Tibial artery (tissue), 4 donors: ENCODE data around the gene GNG7.

Experiments used
- DNase-seq, 2 donors: peaks; one replicate each; pipeline ENCODE4 v3.0.0-alpha.2; 2019
- H3K27ac ChIP-seq, 2 donors: fragments of 200-600 bp; sonication (generic) in 1 of 2; 1 replicate in 1 of 2; 2 replicates in 1 of 2; pipeline ENCODE4 v1.5.1; 2018 to 2019; ENCODE audit warnings: mild to moderate bottlenecking in 1 of 2
- H3K27me3 ChIP-seq, 2 donors: fragments of 200-600 bp; sonication (generic) in 1 of 2; one replicate each; pipeline versions ENCODE4 v1.5.1 to v1.6.0; 2016 to 2019
- H3K36me3 ChIP-seq, 3 donors: fragments of 200-600 bp; sonication (generic) in 2 of 3; one replicate each; pipeline ENCODE4 v1.5.1; 2016 to 2019; ENCODE audit warnings: mild to moderate bottlenecking in 2 of 3
- H3K4me1 ChIP-seq, 4 donors: fragments of 200-600 bp; sonication (generic) in 2 of 4; 1 replicate in 3 of 4; 2 replicates in 1 of 4; pipeline ENCODE4 v1.5.1; 2016 to 2019
- H3K4me3 ChIP-seq, 2 donors: fragments of 200-600 bp; sonication (generic) in 1 of 2; 1 replicate in 1 of 2; 2 replicates in 1 of 2; pipeline ENCODE4 v1.5.1; 2018 to 2019; ENCODE audit warnings: mild to moderate bottlenecking in 2 of 2
- H3K9me3 ChIP-seq, 3 donors: fragments of 200-600 bp; sonication (generic) in 1 of 3; one replicate each; pipeline ENCODE4 v1.5.1; 2016 to 2019
- intact Hi-C: fragments of 100-400 bp; cut with DNase I; formaldehyde crosslinking; loops from one replicate; pipeline ENCODE4 v1.15.0; 2023; ENCODE audit warnings: low total_unique reads
- TF ChIP-seq, protein P1 (sequence below), 2 experiments: fragments of 200-600 bp in 1 of 2; fragments of 450-650 bp in 1 of 2; IDR thresholded peaks; one replicate each; pipeline ENCODE4 v1.5.1; 2017 to 2019; ENCODE audit warnings: antibody characterized with exemption in 2 of 2, mild to moderate bottlenecking in 1 of 2, moderate library complexity in 1 of 2

Gene GNG7

DNA sequence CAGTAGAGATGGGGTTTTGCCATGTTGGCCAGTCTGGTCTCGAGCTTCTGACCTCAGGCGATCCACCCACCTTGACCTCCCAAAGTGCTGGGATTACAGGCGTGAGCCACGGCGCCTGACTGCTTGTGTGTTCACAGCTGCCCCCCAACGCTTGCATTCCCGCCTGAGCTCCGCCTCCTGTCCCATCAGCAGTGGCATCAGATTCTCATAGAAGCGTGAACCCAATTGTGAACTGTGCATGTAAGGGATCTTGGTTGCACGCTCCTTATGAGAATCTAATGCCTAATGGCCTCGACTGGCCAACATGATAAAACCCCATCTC lies 150.7 kb downstream of the GNG7 start:
- Histone ChIP-seq H3K4me3 (no peak overlapping the region), H3K9me3 (no peaks in the 10 kb centered on the region), H3K4me1 (peaks cover 0 to 38% (median 17%) of the 10 kb centered on the region in 4 donors), H3K36me3 (no peaks in the 10 kb centered on the region), H3K27me3 (no peaks in the 10 kb centered on the region), H3K27ac (no peak overlapping the region)
- no peak for DNase-seq
- intact Hi-C loops = no loop called here
- TF ChIP-seq, protein P1, sequence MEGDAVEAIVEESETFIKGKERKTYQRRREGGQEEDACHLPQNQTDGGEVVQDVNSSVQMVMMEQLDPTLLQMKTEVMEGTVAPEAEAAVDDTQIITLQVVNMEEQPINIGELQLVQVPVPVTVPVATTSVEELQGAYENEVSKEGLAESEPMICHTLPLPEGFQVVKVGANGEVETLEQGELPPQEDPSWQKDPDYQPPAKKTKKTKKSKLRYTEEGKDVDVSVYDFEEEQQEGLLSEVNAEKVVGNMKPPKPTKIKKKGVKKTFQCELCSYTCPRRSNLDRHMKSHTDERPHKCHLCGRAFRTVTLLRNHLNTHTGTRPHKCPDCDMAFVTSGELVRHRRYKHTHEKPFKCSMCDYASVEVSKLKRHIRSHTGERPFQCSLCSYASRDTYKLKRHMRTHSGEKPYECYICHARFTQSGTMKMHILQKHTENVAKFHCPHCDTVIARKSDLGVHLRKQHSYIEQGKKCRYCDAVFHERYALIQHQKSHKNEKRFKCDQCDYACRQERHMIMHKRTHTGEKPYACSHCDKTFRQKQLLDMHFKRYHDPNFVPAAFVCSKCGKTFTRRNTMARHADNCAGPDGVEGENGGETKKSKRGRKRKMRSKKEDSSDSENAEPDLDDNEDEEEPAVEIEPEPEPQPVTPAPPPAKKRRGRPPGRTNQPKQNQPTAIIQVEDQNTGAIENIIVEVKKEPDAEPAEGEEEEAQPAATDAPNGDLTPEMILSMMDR (IDR thresholded peaks at IDR 0.05) = no peak

DNA sequence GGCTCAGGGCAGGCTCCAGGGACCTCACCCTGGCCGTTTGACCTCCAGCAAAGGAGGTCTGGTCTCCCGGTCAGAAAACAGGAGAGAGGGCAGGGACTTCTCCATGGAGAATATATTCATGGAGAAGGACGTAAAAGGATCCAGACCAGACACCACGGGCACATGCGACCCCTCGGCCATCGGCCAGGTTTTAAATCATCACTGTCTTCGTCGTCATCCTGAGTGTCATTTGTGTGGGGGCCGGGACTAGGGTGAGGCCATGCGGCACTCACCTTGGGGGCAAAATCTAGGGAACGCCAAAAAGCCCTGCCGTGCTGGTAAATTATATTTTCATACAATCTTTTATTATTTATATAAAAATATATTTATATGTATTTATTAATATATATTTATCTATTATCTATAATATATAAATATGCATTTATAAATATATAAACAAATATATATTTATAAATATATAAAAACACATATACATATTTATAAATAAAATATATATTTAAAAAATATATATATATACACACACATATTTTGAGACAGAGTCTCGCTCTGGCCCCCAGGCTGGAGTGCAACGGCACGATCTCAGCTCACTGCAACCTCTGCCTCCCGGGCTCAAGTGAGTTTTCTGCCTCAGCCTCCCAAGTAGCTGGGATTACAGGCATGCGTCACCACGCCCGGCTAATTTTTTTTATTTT lies 151.2 kb downstream of the GNG7 start:
- Histone ChIP-seq H3K4me3 (no peak overlapping the region), H3K27me3 (no peaks in the 10 kb centered on the region), H3K9me3 (no peaks in the 10 kb centered on the region), H3K4me1 (peaks cover 0 to 42% (median 18%) of the 10 kb centered on the region in 4 donors), H3K36me3 (no peaks in the 10 kb centered on the region), H3K27ac (peak overlapping the region in 1 of 2 donors; percentile 9)
- intact Hi-C loops = no loop called here
- peak in 1 of 2 donors; percentile 55 for DNase-seq
- TF ChIP-seq, protein P1 (IDR thresholded peaks at IDR 0.05) = no peak

DNA sequence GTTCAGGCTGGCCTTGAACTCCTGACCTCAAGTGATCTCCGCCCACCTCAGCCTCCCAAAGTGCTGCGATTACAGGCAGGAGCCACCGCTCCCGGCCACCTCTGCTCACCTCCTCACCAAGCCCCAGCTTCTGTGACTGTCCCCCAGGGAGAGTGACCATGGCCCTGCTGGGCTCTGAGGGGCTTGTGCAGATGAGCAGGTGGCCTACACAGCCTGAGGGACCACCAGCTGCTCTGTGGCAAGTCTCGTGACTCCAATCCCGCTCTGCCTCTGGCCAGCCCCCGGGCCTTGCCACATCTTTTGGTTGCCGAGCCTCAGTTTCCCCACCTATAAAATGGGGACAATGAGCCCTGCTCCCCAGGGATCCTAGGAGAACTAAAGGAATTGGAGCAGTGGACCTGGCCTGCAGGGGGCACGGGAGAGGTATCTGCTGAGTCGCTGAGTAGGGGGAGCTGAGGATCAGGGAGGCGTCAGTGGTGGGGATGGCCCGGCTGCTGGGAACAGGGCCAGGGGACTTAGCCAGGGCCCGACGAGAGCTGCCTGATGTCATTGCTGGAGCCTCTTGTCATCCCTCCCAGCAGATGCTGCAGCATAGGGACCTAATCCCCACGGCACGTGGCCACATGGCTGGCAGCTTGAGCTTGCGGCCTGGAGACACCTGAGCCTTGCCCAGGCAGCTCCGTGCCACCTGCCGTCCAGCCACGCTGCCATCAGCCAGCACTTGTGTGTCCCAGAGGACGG lies 151.9 kb downstream of the GNG7 start:
- Histone ChIP-seq H3K27me3 (no peaks in the 10 kb centered on the region), H3K27ac (peak overlapping the region; percentile 6 to 9), H3K4me3 (no peak overlapping the region), H3K36me3 (no peaks in the 10 kb centered on the region), H3K4me1 (peaks cover 6 to 45% (median 22%) of the 10 kb centered on the region in 4 donors), H3K9me3 (no peaks in the 10 kb centered on the region)
- intact Hi-C loops = no loop called here
- TF ChIP-seq, protein P1 (IDR thresholded peaks at IDR 0.05) = no peak
- DNase-seq = no peak

DNA sequence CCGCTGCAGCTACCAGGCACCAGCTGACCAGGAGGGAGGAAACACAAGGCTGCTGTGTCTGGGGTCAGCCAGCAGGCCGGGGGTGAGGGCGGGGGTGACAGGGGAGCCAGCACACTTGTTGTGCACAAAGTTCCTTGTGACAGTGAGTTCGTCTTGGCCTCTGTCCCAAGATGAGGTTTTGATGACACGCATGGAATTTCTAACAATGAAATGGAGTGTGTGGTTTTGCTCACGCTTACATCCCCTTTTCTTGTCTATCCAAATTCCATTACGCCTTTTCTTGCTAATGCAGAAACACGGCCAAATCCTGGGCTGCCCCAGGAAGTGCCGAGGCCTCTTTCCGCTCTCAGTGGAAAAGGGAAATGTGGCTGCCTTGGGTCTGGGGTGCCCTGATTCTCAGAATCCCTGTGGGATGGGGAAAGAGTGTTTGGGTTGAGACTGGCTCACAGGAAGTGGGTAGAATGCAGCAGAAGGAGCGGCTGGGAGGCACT lies 152.7 kb downstream of the GNG7 start:
- H3K36me3 ChIP-seq = no peaks in the 10 kb centered on the region
- DNase-seq = peak; percentile 89 to 90
- H3K27ac ChIP-seq = peak overlapping the region; percentile 6 to 9
- H3K9me3 ChIP-seq = no peaks in the 10 kb centered on the region
- TF ChIP-seq, protein P1 (IDR thresholded peaks at IDR 0.05) = no peak
- H3K27me3 ChIP-seq = no peaks in the 10 kb centered on the region
- peaks cover 12 to 45% (median 28%) of the 10 kb centered on the region in 4 donors for H3K4me1 ChIP-seq
- intact Hi-C loops = no loop called here
- no peak overlapping the region for H3K4me3 ChIP-seq

DNA sequence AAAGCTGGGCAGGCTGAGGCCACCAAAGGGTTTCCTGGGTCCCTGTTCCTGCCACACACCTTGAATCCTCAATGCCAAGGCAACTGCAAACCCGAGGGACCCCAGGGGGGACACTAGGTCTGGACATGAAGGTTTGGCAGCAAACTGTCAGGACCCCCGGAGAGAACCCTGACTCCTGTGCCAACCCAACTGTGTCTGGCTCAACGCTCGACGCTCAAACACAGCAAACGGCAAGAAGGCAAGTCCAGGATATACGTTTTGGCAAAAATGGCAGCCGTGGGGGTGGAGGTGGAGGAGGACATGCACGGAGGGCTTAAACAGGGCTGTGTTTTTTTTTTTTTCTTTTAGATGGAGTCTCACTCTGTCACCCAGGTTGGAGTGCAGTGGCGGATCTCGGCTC lies 153.5 kb downstream of the GNG7 start:
- intact Hi-C loops = no loop called here
- TF ChIP-seq, protein P1 (IDR thresholded peaks at IDR 0.05) = no peak
- Histone ChIP-seq H3K27me3 (no peaks in the 10 kb centered on the region), H3K9me3 (no peaks in the 10 kb centered on the region), H3K36me3 (no peaks in the 10 kb centered on the region), H3K27ac (no peak overlapping the region), H3K4me3 (no peak overlapping the region), H3K4me1 (peaks cover 17 to 46% (median 34%) of the 10 kb centered on the region in 4 donors)
- DNase-seq = peak in 1 of 2 donors; percentile 60
